Endothelial cell of umbilical vein (primary cell): ENCODE measurements around the gene COX5A. TPM values are rescaled to one million over a fixed set of nuclear protein-coding genes. Genes with fewer than 3 reads are reported as not detected.
A peak's percentile ranks its signal among the peaks of the same experiment; 100 is the strongest.

Source experiments
- BruUV-seq: library from RNA; stranded (reverse); fragments of 400-500 nt; replicated peaks from 2 replicates; lab custom pipeline; 2021; lab: Mats Ljungman, UMichigan
- CTCF ChIA-PET: fragments of 300-600, 350-600 bp; sonication (Branson Sonifier 250); formaldehyde crosslinking; loops from one replicate; lab custom pipeline; 2021; ENCODE audit warnings: antibody characterized with exemption, inconsistent platforms; lab: Charles Lee
- POLR2A ChIA-PET: fragments of 300-600, 350-600 bp; sonication (Branson Sonifier 250); formaldehyde crosslinking; loops from one replicate; lab custom pipeline; 2021; ENCODE audit warnings: antibody characterized with exemption, inconsistent platforms; lab: Charles Lee
- DNase-seq: peaks from one replicate; pipeline ENCODE4 v3.0.0-alpha.2; 2011; ENCODE audit warnings: low read depth, low spot score
- FAIRE-seq: peaks from 2 replicates; lab custom pipeline; 2011; peaks lifted over from hg19 to GRCh38; lab: Jason Lieb, UNC
- H2AFZ ChIP-seq: 2 replicates; pipeline ENCODE4 v1.6.0; 2012; ENCODE audit warnings: low read depth, low read length, control low read depth, inconsistent platforms
- H3K27ac ChIP-seq: 2 replicates; pipeline ENCODE4 v1.5.1; 2011; ENCODE audit warnings: low read depth, mild to moderate bottlenecking, control low read depth, low read length, moderate library complexity; ENCODE audit not compliant: insufficient read depth
- H3K27me3 ChIP-seq, 2 experiments: 2 replicates each; pipeline versions ENCODE4 v1.6.0 to v1.6.1; 2011; ENCODE audit warnings: low read length in 2 of 2, mixed read lengths in 1 of 2; ENCODE audit not compliant: control insufficient read depth in 2 of 2, insufficient read depth in 2 of 2
- H3K36me3 ChIP-seq, 2 experiments: 2 replicates in 1 of 2; 3 replicates in 1 of 2; pipeline ENCODE4 v1.5.1; 2011; ENCODE audit warnings: low read length in 2 of 2, mild to moderate bottlenecking in 1 of 2, moderate library complexity in 1 of 2; ENCODE audit not compliant: control insufficient read depth in 2 of 2, insufficient read depth in 2 of 2; ENCODE audit errors: extremely low read depth in 1 of 2
- H3K4me1 ChIP-seq: 3 replicates; pipeline ENCODE4 v1.5.1; 2011; ENCODE audit warnings: mild to moderate bottlenecking, low read length; ENCODE audit not compliant: control insufficient read depth, insufficient read depth; ENCODE audit errors: extremely low read depth
- H3K4me2 ChIP-seq: 2 replicates; pipeline ENCODE4 v1.6.1; 2011; ENCODE audit warnings: low read length, control low read depth, mixed read lengths; ENCODE audit not compliant: insufficient read depth
- H3K4me3 ChIP-seq, 3 experiments: fragments of 200-600 bp in 1 of 3; sonication (generic), shearing (Covaris generic) in 1 of 3; replicated peaks in 1 of 3; 2 replicates each; pipeline ENCODE4 v1.5.1; 2011 to 2016; ENCODE audit warnings: control low read depth in 3 of 3, low read length in 3 of 3, mild to moderate bottlenecking in 2 of 3, inconsistent platforms in 1 of 3, low read depth in 1 of 3, moderate library complexity in 1 of 3; ENCODE audit not compliant: insufficient read depth in 1 of 3
- H3K79me2 ChIP-seq: 2 replicates; pipeline ENCODE4 v1.6.0; 2012; ENCODE audit warnings: low read length, inconsistent platforms; ENCODE audit not compliant: control insufficient read depth, insufficient read depth
- H3K9ac ChIP-seq: replicated peaks from 2 replicates; pipeline ENCODE3; 2011; ENCODE audit warnings: low read length, control low read depth; ENCODE audit not compliant: insufficient read depth; ENCODE audit errors: extremely low read depth
- H3K9me1 ChIP-seq: replicated peaks from 3 replicates; pipeline ENCODE4 v1.6.0; 2011; ENCODE audit warnings: mild to moderate bottlenecking, low read length; ENCODE audit not compliant: control insufficient read depth, insufficient read depth; ENCODE audit errors: extremely low read depth
- H3K9me3 ChIP-seq: replicated peaks from 2 replicates; pipeline ENCODE4 v1.5.1; 2012; ENCODE audit warnings: low read length, inconsistent platforms; ENCODE audit not compliant: control insufficient read depth, insufficient read depth
- H4K20me1 ChIP-seq: replicated peaks from 2 replicates; pipeline ENCODE3; 2011; ENCODE audit warnings: mild to moderate bottlenecking, low read length; ENCODE audit not compliant: control insufficient read depth, insufficient read depth; ENCODE audit errors: extremely low read depth
- CTCF ChIP-seq, 2 donors: IDR thresholded peaks; 1 replicate in 1 of 2; 2 replicates in 1 of 2; pipeline ENCODE4 v1.5.1; 2011; ENCODE audit warnings: low read length in 2 of 2, mild to moderate bottlenecking in 2 of 2, moderate library complexity in 2 of 2, control low read depth in 1 of 2, inconsistent platforms in 1 of 2, low read depth in 1 of 2; ENCODE audit not compliant: insufficient read depth in 1 of 2; ENCODE audit errors: extremely low read depth in 1 of 2
- FOS ChIP-seq: IDR thresholded peaks from 2 replicates; pipeline ENCODE4 v1.6.1; 2011; ENCODE audit warnings: mild to moderate bottlenecking, low read length, moderate library complexity, borderline replicate concordance; ENCODE audit not compliant: insufficient read depth
- MAX ChIP-seq: IDR thresholded peaks from 2 replicates; pipeline ENCODE4 v1.6.1; 2011; ENCODE audit not compliant: insufficient read depth, insufficient read length
- MYC ChIP-seq: IDR thresholded peaks from one replicate; pipeline ENCODE4 v1.6.1; 2011; ENCODE audit warnings: mild to moderate bottlenecking, low read depth, low read length
- POLR2A ChIP-seq: IDR thresholded peaks from 2 replicates; pipeline ENCODE4 v1.6.1; 2012; ENCODE audit warnings: low read depth, mild to moderate bottlenecking, control low read depth, low read length
- dilution Hi-C: fragments of 300-500 bp; cut with MboI; formaldehyde crosslinking; loops from one replicate; pipeline ENCODE4 v1.15.0; 2019; ENCODE audit warnings: low sequenced_read_pairs; ENCODE audit not compliant: extremely low pct_ligation_motif_present
- intact Hi-C: fragments of 100-400 bp; cut with micrococcal nuclease; formaldehyde crosslinking; loops from one replicate; pipeline ENCODE4 v1.10.0; 2022
- polyA plus RNA-seq, 4 experiments: library from polyadenylated mRNA; depleted of rRNA in 3 of 4; stranded (reverse) in 3 of 4; unstranded in 1 of 4; fragments of >200 nt; gene quantifications; 2 replicates each; pipeline versions ENCODE4 v1.2.1 to v1.2.3, GENCODE V29; 2011 to 2012; ENCODE audit warnings: missing spikeins in 1 of 4
- total RNA-seq: library from RNA; stranded (reverse); gene quantifications from 2 replicates; pipeline ENCODE4 v1.2.3, GENCODE V29; 2021

The COX5A gene
- total and polyA plus RNA-seq, 2 donors (not counting 3 experiments of a cell fraction or from before 2014, with no cell fraction given), result 134 to 220 TPM

GRCh38 chr15:74955796-74956647 is 18.1 kb upstream of the COX5A start:
- H4K20me1 ChIP-seq, result no peaks in the 10 kb centered on the region
- TF ChIP-seq MAX (peak; percentile 95), MYC (peak; percentile 53), POLR2A (no peak), CTCF (IDR thresholded peaks at IDR 0.05; ENCODE audit: extremely low read depth in 1 of 2, insufficient read depth in 1 of 2, low read depth in 1 of 2, low read length in 2 of 2) (peak; percentile 45 to 72), FOS (no peak)
- no TSS peak for BruUV-seq
- peaks cover 50% of the 10 kb centered on the region for H3K4me1 ChIP-seq
- peak overlapping the region; percentile 89 for H3K4me2 ChIP-seq
- H3K27ac ChIP-seq, result peak overlapping the region; percentile 10
- H3K9me3 ChIP-seq, result no peaks in the 10 kb centered on the region
- ChIA-PET CTCF (interaction anchor here (0.8 to 3.8 kb wide), 14 partner anchors 10 to 352 kb away, joined by 3 to 20 read pairs (median 6); partner anchors contain the start of genes COX5A, PPCDC and SCAMP5), POLR2A (interaction anchor here (0.7 kb wide), 1 partner anchor 18 kb away, joined by 3 read pairs; no protein-coding TSS in a partner anchor)
- dilution Hi-C loops, result no loop called here
- no peaks in the 10 kb centered on the region for H3K36me3 ChIP-seq
- peaks cover 15% of the 10 kb centered on the region for H3K79me2 ChIP-seq
- intact Hi-C loops, result loop anchor here (1.0 to 2.0 kb wide), 4 partner anchors 17 to 248 kb away; partner anchors contain the start of gene COX5A
- peaks cover 0 to 3% of the 10 kb centered on the region in 2 experiments for H3K27me3 ChIP-seq
- H3K9ac ChIP-seq, result peak overlapping the region; percentile 64
- H3K9me1 ChIP-seq, result no peaks in the 10 kb centered on the region
- peak overlapping the region; percentile 44 to 56 (median 53) for H3K4me3 ChIP-seq
- FAIRE-seq (peak; percentile 75), DNase-seq (peak; percentile 79)
- H2AFZ ChIP-seq, result peak overlapping the region; percentile 93
